Measurements from ENCODE around the gene PEX5L.
"Not testable (repeated sequence)": the region's sequence is repeated elsewhere in the genome, so short reads cannot be mapped to it uniquely, and the experiment has no call there.

The PEX5L gene

DNA sequence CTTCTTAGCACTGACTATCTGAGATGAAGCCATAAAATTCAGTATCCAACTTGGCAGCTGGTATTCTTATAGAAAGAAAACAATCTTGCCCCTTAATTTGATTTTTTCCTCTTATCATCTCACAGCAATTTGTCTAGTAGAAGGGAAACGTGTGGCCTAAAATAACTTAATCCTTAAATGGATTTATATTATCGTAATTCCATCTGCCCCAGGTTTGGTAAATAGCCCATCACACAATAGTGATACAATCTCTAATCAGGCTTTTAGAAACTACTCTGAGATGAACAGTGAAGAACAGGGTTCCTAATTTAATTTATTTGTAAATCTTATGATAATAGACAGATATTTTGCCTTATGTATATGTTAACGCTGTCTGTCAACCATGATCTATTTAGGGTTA, 24.8 kb downstream of the PEX5L start:
- no peak for DNase-seq

DNA sequence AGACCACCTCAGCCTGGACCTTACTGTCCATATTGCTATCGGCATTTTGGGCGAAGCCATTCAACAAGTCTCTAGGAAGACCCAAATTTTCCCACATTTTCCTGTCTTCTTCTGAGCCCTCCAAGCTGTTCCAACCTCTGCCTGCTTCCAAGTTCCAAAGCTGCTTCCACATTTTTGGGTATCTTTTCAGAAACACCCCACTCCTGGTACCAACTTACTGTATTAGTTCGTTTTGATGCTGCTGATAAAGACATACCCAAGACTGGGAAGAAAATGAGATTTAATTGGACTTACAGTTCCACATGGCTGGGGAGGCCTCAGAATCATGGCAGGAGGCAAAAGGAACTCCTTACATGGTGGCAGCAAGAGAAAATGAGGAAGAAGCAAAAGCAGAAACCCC, 28.4 kb downstream of the PEX5L start:
- DNase-seq = not testable (repeated sequence)

DNA sequence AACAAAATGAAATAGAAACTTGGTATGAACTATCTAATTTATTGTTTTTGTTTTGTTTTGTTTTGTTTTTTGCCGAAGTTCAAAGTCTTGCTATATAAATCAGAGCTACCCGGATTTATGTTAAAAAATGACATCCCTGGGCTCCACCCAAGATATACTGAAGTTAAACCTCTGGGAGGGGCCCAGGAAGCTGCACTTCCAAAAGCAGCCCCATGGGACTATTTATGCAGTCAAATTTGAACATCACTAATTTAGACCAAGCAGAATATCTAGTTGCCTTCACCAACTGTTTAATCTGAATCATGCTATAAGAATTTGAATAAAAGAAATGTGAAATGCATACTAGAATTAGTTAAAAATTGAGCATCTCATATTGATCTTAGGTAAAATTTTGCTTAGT, 32.2 kb downstream of the PEX5L start:
- DNase-seq = no peak

- DNase-seq = no peak
Measured at GRCh38 chr3:180002006-180002405, 34.7 kb downstream of the PEX5L start.

- no peak for DNase-seq
Measured at GRCh38 chr3:180000500-180000899, 36.2 kb downstream of the PEX5L start.

GRCh38 chr3:179995406-179995805, 41.3 kb downstream of the PEX5L start:
- no peak for DNase-seq

DNA sequence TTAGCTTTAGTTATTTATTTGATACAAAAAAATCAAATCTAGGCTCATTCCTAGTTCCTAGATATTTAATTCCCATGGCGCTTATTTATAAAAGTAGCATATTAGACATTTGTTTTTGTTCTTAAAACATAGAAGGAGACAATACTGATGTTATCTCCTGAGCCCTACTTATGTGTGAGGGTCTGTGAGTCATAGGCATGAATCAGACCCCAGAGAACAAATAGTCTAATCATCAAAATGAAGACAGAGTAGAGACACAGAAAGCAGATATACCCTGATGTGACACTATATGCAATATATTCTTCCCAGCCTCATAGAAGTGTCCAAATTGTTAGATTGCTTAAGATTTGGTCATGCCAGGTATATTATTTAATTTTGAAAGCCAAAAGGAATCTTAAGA, 44.9 kb downstream of the PEX5L start:
- DNase-seq = no peak

- DNase-seq = no peak
Measured at GRCh38 chr3:179991104-179991503, 45.6 kb downstream of the PEX5L start.

- DNase-seq = no peak
Measured at GRCh38 chr3:179981646-179982045, 55.1 kb downstream of the PEX5L start.

GRCh38 chr3:179977356-179977755, 59.4 kb downstream of the PEX5L start:
- no peak for DNase-seq

DNA sequence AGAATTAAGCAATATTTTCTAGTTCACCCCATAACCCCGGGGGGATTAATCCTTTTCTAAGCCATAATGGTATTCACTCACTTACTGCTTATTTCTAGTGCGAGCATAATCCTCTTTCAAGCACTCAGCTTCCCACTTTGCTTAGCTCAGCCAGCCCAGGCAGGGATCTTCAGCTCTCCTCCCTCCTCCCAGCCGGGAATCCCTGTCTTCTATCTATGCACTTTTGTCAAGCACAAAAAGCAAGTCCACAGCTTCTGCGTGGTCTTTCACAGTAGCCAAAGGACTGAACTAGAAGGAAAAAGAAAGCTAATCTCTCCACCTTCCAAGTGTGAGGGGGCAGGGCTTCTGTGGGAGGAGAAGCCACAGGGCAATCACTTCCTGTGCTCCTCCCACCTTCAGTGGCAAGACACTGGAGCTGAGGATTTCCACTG, 62.8 kb downstream of the PEX5L start:
- DNase-seq = no peak

GRCh38 chr3:179972881-179973423, 63.8 kb downstream of the PEX5L start:
- DNase-seq = no peak

- DNase-seq = no peak
Measured at GRCh38 chr3:179971280-179971679, 65.5 kb downstream of the PEX5L start.

DNA sequence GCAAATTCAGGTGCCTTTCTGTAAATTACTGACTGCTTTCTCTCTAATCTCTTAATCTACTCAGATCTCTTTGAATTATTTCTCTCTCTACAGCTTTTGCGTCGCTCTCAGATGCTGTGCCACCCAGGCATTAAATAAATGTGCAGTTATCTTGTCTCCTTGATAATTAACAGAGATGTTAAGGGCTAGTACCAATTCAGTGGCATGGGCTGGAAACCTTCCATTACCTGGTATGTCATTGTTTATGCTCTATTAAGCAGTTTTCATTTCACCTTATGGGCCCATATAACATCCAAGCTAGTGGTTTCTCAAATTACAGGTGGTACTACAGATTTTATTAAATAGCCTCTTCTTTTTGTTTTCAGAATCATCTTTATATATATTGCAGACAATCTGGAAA, 66.0 kb downstream of the PEX5L start:
- DNase-seq = no peak

DNA sequence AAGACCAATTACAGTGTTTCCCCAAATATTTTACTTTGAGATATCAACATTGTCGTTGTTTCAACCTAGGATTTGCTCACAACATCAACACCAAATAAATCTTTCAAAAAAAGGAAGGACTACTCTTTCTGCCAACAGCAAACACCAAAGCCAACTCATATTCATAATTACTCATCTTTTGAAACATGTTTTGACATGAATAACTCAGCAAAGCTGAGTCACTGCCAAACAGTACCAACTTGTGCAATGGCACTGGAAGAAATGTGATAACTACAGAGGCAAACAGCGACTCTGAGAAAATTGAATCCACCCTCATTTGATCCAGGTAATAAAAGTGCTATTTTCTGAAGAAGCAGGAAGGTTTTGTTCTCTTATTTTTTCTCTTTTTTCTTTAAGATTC, 67.2 kb downstream of the PEX5L start:
- DNase-seq = no peak

GRCh38 chr3:179967622-179968021, 69.1 kb downstream of the PEX5L start:
- no peak for DNase-seq

- DNase-seq = no peak
Measured at GRCh38 chr3:179964890-179965289, 71.8 kb downstream of the PEX5L start.

GRCh38 chr3:179962629-179963387, 73.9 kb downstream of the PEX5L start:
- DNase-seq = no peak

- DNase-seq = no peak
Measured at GRCh38 chr3:179961703-179962078, 75.0 kb downstream of the PEX5L start.

DNA sequence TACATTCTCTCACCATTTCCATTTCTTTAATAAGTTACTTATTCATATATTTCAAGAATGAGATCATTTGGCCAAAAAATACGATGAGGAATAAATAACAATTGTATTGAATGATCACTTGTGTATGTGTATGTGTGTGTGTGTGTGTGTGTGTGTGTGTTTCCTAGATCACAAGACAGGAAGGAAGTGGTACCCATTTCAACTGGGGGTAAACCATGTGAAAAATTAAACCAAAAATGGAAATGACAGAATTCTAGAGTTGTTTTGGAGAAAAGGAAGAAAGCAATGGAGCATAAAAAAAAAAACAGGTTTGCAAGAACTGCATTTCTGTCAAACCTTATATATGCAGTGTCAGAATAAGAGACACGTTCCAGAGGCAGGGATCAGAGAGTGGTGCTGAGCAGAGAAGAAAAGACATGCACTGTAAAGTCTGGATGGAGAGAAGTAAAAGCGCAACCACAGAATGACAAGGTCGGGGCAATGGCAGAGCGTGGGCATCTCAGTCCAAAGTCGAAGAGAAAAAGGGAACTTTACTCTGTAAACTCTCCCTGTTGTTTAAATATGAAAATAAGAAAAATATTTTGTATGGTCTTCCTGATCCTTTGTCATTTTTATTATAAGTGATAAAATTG, 75.5 kb downstream of the PEX5L start:
- DNase-seq = no peak

DNA sequence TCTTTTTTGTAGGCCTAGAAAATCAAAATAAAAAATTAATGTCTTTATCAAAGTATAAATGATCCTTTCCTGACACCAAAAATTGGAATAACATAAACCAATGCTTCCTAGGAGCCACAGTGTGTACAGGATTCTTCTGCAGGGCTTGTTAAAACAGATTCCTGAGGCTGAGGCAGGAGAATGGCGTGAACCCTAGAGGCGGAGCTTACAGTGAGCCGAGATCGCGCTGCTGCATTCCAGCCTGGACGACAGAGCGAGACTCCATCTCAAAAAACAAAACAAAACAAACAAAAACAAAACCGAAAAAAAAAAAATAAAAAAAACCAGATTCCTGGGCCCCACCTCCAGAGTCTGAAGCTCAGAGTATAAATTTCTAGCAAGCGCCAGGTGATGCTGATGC, 78.0 kb downstream of the PEX5L start:
- no peak for DNase-seq

- DNase-seq = no peak
Measured at GRCh38 chr3:179958143-179958542, 78.6 kb downstream of the PEX5L start.

DNA sequence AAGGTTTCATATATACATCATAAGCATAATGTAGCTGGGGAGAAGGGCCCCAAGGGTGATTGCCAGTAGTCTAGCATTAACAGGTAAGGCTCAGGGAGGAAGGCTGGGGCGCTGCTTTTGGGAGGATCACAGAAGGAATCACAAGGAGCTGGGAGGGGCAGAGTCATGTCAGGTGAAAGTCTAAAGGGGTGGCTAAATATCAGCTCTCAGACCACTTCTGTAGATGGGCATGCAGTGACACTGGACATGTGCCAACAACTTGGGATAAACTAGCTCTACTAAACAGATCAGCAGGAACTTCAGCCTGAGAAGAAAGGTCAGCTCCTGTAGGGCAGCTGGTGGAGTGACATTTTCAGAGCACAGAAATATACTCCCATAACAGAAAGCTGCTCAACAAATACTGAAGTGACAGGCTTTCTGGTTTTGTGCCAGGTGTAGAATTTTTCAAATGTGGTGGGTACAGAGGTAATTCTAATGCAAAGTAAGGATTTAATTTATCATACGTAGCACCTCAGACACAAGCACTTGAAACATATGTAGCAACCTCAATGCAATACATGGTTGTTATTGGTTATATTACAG, 79.4 kb downstream of the PEX5L start:
- DNase-seq = no peak

DNA sequence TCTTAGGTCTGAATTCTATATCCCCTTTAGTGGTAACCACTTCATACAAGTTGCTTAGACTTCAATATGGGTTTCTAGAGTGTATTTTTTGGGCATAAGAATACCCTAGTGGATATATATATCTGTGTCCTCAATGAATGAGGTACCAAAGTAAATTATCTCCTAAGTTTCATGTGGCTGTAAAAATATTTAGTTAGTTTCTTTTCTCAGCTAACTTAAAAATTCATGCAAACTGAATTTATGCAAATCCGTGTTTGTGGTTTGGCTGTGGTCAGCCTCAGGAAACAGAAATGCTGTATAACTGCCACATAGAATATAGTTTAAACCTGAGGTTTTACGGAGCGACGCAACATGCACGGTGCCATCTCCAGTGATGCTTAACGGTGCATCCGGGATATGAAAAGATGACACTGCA, 80.3 kb downstream of the PEX5L start:
- no peak for DNase-seq

Data from right kidney (tissue), 1 donor.